Loucy (cell line): ENCODE data around the gene SLC44A4.
"Not testable (repeated sequence)": the region's sequence is repeated elsewhere in the genome, so short reads cannot be mapped to it uniquely, and the experiment has no call there.

Source experiments
- H2AFZ ChIP-seq: fragments of 200-600 bp; sonication (generic); 2 replicates; pipeline ENCODE4 v1.6.0; 2016; ENCODE audit warnings: antibody characterized with exemption, mild to moderate bottlenecking, low read length, moderate library complexity
- H3F3A ChIP-seq: fragments of 200-600 bp; 2 replicates; pipeline ENCODE4 v1.6.0; 2016; ENCODE audit warnings: antibody characterized with exemption, low read depth, mild to moderate bottlenecking
- H3K27me3 ChIP-seq: fragments of 200-600 bp; sonication (generic); 2 replicates; pipeline ENCODE4 v1.6.1; 2014; ENCODE audit warnings: low read length, mild to moderate bottlenecking; ENCODE audit not compliant: insufficient read depth, poor library complexity, severe bottlenecking
- H3K36me3 ChIP-seq: fragments of 200-600 bp; sonication (generic); 2 replicates; pipeline ENCODE4 v1.6.1; 2016; ENCODE audit warnings: low read length; ENCODE audit not compliant: insufficient read depth
- H3K4me1 ChIP-seq: fragments of 200-600 bp; sonication (generic); 2 replicates; pipeline ENCODE4 v1.5.1; 2014; ENCODE audit warnings: low read length, mild to moderate bottlenecking; ENCODE audit not compliant: insufficient read depth, poor library complexity, severe bottlenecking
- H3K4me2 ChIP-seq: fragments of 200-600 bp; sonication (generic); 2 replicates; pipeline ENCODE4 v1.6.0; 2014; ENCODE audit warnings: antibody characterized with exemption, low read length, low read depth, mild to moderate bottlenecking; ENCODE audit not compliant: poor library complexity, severe bottlenecking
- H3K4me3 ChIP-seq: fragments of 200-600 bp; sonication (generic); 2 replicates; pipeline ENCODE4 v1.5.1; 2014; ENCODE audit warnings: low read length, mild to moderate bottlenecking, mixed read lengths; ENCODE audit not compliant: poor library complexity, severe bottlenecking
- H3K79me2 ChIP-seq: fragments of 200-600 bp; sonication (generic); 2 replicates; pipeline ENCODE4 v1.6.1; 2014; ENCODE audit warnings: low read length; ENCODE audit not compliant: insufficient read depth
- H3K9ac ChIP-seq: fragments of 200-600 bp; sonication (generic); 2 replicates; pipeline ENCODE4 v1.6.0; 2014; ENCODE audit warnings: mild to moderate bottlenecking, low read depth, low read length, moderate library complexity; ENCODE audit not compliant: poor library complexity, severe bottlenecking
- H3K9me2 ChIP-seq: fragments of 200-600 bp; sonication (generic); replicated peaks from 2 replicates; pipeline ENCODE4 v1.6.1; 2016; ENCODE audit warnings: low read depth, low read length, mixed read lengths
- H3K9me3 ChIP-seq: fragments of 200-600 bp; sonication (generic); 2 replicates; pipeline ENCODE4 v1.6.1; 2014; ENCODE audit warnings: mild to moderate bottlenecking, antibody characterized with exemption, low read length, low read depth; ENCODE audit not compliant: insufficient read depth
- H4K20me1 ChIP-seq: fragments of 200-600 bp; sonication (generic); 2 replicates; pipeline ENCODE4 v1.6.0; 2014; ENCODE audit warnings: antibody characterized with exemption, low read length, mild to moderate bottlenecking; ENCODE audit not compliant: insufficient read depth, poor library complexity, severe bottlenecking
- CTCF ChIP-seq: fragments of 200-600 bp; sonication (generic); conservative IDR thresholded peaks from 2 replicates; pipeline ENCODE4 v1.5.1; 2014; ENCODE audit warnings: mild to moderate bottlenecking, antibody characterized with exemption, low read length
- EZH2phosphoT487 ChIP-seq: fragments of 200-600 bp; IDR thresholded peaks from 2 replicates; pipeline ENCODE4 v1.6.1; 2018; ENCODE audit warnings: antibody characterized with exemption, mild to moderate bottlenecking, moderate library complexity, borderline replicate concordance

SLC44A4 gene

GRCh38 chr6:31907158-31907813 lies 28.5 kb upstream of the SLC44A4 start:
- H3K9me3 ChIP-seq: no peaks in the 10 kb centered on the region

GRCh38 chr6:31906727-31907126 lies 27.9 kb upstream of the SLC44A4 start:
- not testable (repeated sequence) for H2AFZ ChIP-seq, H3K36me3 ChIP-seq, H3K79me2 ChIP-seq, H3K4me1 ChIP-seq, H3K9me2 ChIP-seq, H3K27me3 ChIP-seq, H3F3A ChIP-seq, H3K9me3 ChIP-seq, H3K9ac ChIP-seq, H3K4me2 ChIP-seq, H3K4me3 ChIP-seq, H4K20me1 ChIP-seq

More at GRCh38 chr6:31907158-31907813, 28.5 kb upstream of the SLC44A4 start:
- H3K4me3 ChIP-seq: no peak overlapping the region
- no peak for TF ChIP-seq CTCF
- TF ChIP-seq EZH2phosphoT487: no peak
- H3K79me2 ChIP-seq: no peaks in the 10 kb centered on the region
- no peaks in the 10 kb centered on the region for H4K20me1 ChIP-seq
- H2AFZ ChIP-seq: no peak overlapping the region
- no peak overlapping the region for H3K4me2 ChIP-seq
- no peaks in the 10 kb centered on the region; the same call in 1 of the 2 replicates for H3F3A ChIP-seq
- no peaks in the 10 kb centered on the region for H3K36me3 ChIP-seq
- H3K9ac ChIP-seq: no peak overlapping the region
- H3K9me2 ChIP-seq: no peaks in the 10 kb centered on the region
- peaks cover 7% of the 10 kb centered on the region for H3K4me1 ChIP-seq
- H3K27me3 ChIP-seq: no peaks in the 10 kb centered on the region

GRCh38 chr6:31906122-31906521 lies 27.3 kb upstream of the SLC44A4 start:
- peaks cover 7% of the 10 kb centered on the region; the same call in 1 of the 2 replicates for H3K79me2 ChIP-seq
- no peaks in the 10 kb centered on the region for H3K9me3 ChIP-seq
- no peak overlapping the region for H3K4me2 ChIP-seq
- H3K27me3 ChIP-seq: no peaks in the 10 kb centered on the region
- no peak overlapping the region for H3K9ac ChIP-seq
- H3K4me1 ChIP-seq: peaks cover 10% of the 10 kb centered on the region
- TF ChIP-seq CTCF: no peak
- H3K4me3 ChIP-seq: no peak overlapping the region
- H4K20me1 ChIP-seq: no peaks in the 10 kb centered on the region
- no peaks in the 10 kb centered on the region; the same call in 1 of the 2 replicates for H3F3A ChIP-seq
- no peaks in the 10 kb centered on the region for H3K36me3 ChIP-seq
- no peaks in the 10 kb centered on the region for H3K9me2 ChIP-seq
- H2AFZ ChIP-seq: no peak overlapping the region

GRCh38 chr6:31905041-31905440 lies 26.2 kb upstream of the SLC44A4 start:
- no peaks in the 10 kb centered on the region for H3K9me3 ChIP-seq
- H3K4me1 ChIP-seq: peaks cover 13% of the 10 kb centered on the region
- H3K9me2 ChIP-seq: no peaks in the 10 kb centered on the region
- H4K20me1 ChIP-seq: no peaks in the 10 kb centered on the region
- H3K36me3 ChIP-seq: no peaks in the 10 kb centered on the region
- no peak overlapping the region for H3K4me3 ChIP-seq
- H3K9ac ChIP-seq: no peak overlapping the region
- no peak overlapping the region for H3K4me2 ChIP-seq
- TF ChIP-seq EZH2phosphoT487: no peak
- TF ChIP-seq CTCF: no peak
- H3K79me2 ChIP-seq: peaks cover 15% of the 10 kb centered on the region; the same call in 1 of the 2 replicates
- H3F3A ChIP-seq: no peaks in the 10 kb centered on the region; the same call in 1 of the 2 replicates
- no peak overlapping the region for H2AFZ ChIP-seq
- H3K27me3 ChIP-seq: no peaks in the 10 kb centered on the region
